ENCODE results near the gene ACYP2.

- no peak for TF ChIP-seq CTCF (IDR thresholded peaks at IDR 0.05)
- no peak for TF ChIP-seq POLR2A (IDR thresholded peaks at IDR 0.05)
Measured at GRCh38 chr2:54228945-54229344, 113.5 kb downstream of the ACYP2 start.
